ENCODE data around the gene ARL17A. TPM values are rescaled to one million over a fixed set of nuclear protein-coding genes. Genes with fewer than 3 reads are reported as not detected.
"Not testable (repeated sequence)": the region's sequence is repeated elsewhere in the genome, so short reads cannot be mapped to it uniquely, and the experiment has no call there.

Gene ARL17A
- 22.4 to 23.5 TPM (median 23.4 TPM) in 3 replicates for total RNA-seq

DNA sequence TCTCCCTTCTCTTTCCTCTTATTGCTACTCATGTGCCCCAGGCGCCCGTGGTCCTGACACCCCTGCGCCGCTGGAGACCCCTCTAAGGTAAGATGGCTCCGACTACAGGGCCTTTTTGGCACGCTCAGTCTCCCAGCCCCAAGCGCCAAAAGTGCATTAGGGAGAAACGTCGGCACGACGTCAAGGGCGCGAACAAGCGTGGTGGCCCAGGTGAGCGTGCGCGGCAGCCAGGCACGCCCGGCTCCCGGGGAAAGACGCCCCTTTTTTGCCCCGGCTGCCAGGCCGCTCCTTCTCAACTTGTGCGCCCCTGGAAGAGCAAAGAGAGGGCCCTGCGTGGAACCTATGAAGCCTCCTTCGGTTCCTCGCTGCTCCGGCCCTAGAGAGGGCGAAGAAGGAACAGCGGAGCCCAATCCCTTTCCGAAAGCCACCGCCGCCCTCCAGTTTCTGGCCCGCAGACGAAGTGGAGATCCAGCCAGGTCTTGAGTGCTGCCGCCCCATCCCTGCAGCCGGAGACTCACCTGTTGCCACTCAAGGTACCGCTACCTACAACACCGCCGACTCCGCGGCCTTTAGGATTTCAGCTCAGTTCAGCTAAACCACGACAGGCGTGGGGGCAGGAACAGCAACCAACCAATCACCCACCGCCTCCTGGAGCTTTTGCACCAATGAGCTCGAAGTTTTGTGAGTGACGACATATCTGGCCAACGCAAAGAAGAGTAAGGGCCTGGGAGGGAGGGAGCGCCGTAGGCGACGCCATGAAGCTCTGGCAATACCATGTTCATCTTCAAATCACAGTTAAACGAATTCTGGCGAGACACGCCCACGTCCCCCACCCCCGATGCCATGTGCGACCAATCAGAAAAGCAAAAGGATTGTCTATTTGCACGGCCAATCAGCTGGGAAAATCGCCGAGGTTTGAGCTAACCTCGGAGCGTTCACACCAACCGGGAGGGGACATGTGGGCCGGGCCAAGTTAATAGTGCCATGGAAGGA is at the start of gene ARL17A:
Gene ARL17A (minus strand): TSS at position 609 of the 993 bp plus-strand sequence. CDS start 3,369 bp downstream, outside the sequence.
- peak within 1 kb of the TSS; percentile 55 for H3K4me3 Mint-ChIP-seq
- peak; percentile 22 to 71 for DNase-seq (ENCODE audit: low spot score in 2 of 2, unreplicated experiment in 2 of 2)
- not testable (repeated sequence) for H3K4me1 Mint-ChIP-seq

DNA sequence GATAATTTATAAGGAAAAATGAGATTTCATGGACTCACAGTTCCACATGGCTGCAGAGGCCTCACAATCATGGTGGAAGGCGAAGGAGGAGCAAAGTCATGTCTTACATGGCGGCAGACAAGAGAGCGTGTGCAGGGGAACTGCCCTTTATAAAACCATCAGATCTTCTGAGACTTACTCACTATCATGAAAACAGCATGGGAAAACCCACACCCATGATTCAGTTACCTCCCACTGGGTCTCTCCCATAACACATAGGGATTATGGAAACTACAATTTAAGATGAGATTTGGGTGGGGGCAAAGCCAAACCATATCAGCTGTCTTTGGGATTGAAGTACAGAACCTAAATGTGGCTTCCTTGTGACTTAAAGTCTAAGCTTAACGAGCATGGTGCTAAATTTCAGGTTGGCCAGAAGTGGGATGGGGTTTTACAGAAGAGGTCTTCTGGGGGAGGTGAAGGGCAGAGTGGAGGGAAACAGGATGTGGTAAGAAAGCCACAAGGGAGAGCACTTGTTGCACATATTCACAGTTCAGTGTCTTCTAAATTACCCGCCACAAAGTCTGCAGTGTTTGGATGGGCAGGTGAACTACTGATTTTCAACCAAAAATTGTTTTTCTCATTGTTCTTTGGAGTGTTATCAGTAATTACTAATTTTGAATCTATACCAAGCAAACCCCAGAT is 49.4 kb upstream of the ARL17A start:
- H3K4me1 Mint-ChIP-seq; H3K36me3 Mint-ChIP-seq; H3K27me3 Mint-ChIP-seq (ENCODE audit: low read depth); H3K4me3 Mint-ChIP-seq; DNase-seq (ENCODE audit: low spot score in 2 of 2, unreplicated experiment in 2 of 2); H3K27ac Mint-ChIP-seq; H3K9me3 Mint-ChIP-seq: not testable (repeated sequence)

More for the DNA sequence above, at the start of gene ARL17A:
- not testable (repeated sequence) for H3K27ac Mint-ChIP-seq; H3K36me3 Mint-ChIP-seq; H3K9me3 Mint-ChIP-seq; H3K27me3 Mint-ChIP-seq (ENCODE audit: low read depth)

- DNase-seq (ENCODE audit: low spot score in 2 of 2, unreplicated experiment in 2 of 2); H3K27ac Mint-ChIP-seq; H3K36me3 Mint-ChIP-seq; H3K4me3 Mint-ChIP-seq; H3K9me3 Mint-ChIP-seq; H3K27me3 Mint-ChIP-seq (ENCODE audit: low read depth); H3K4me1 Mint-ChIP-seq: not testable (repeated sequence)
These were observed 48.0 kb upstream of the ARL17A start for GRCh38 chr17:46627452-46627851.

- H3K36me3 Mint-ChIP-seq; H3K4me3 Mint-ChIP-seq; DNase-seq (ENCODE audit: low spot score in 2 of 2, unreplicated experiment in 2 of 2); H3K9me3 Mint-ChIP-seq; H3K4me1 Mint-ChIP-seq; H3K27me3 Mint-ChIP-seq (ENCODE audit: low read depth); H3K27ac Mint-ChIP-seq: not testable (repeated sequence)
These were observed 45.2 kb upstream of the ARL17A start for GRCh38 chr17:46624726-46625125.

DNA sequence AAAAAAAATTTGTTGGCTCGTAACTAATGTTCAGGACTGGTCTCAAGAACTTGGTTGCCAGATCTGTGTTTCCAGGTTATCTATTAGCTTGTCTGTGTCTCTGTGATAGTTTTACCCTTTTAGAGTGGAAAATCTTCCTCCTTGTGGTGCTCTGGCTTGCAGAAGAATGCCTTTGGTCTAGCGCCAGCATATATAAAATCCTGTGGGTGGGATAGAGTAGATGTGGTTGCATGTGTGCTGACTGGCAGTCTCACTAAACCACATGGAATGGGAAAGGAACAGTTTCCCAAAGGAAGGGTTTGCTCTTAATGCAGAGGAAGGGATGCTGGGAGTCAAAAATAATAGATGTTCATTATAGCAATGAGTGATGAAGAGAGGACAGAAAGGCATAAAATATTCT is 44.3 kb upstream of the ARL17A start:
- H3K9me3 Mint-ChIP-seq; H3K4me1 Mint-ChIP-seq; H3K27ac Mint-ChIP-seq; H3K27me3 Mint-ChIP-seq (ENCODE audit: low read depth); H3K36me3 Mint-ChIP-seq; DNase-seq (ENCODE audit: low spot score in 2 of 2, unreplicated experiment in 2 of 2); H3K4me3 Mint-ChIP-seq: not testable (repeated sequence)

- not testable (repeated sequence) for H3K9me3 Mint-ChIP-seq; H3K36me3 Mint-ChIP-seq; H3K27me3 Mint-ChIP-seq (ENCODE audit: low read depth); H3K4me3 Mint-ChIP-seq; H3K4me1 Mint-ChIP-seq; H3K27ac Mint-ChIP-seq; DNase-seq (ENCODE audit: low spot score in 2 of 2, unreplicated experiment in 2 of 2)
These were observed 39.5 kb upstream of the ARL17A start for GRCh38 chr17:46618975-46619374.

GRCh38 chr17:46617121-46617520 is 37.6 kb upstream of the ARL17A start:
- not testable (repeated sequence) for H3K27ac Mint-ChIP-seq; H3K9me3 Mint-ChIP-seq; H3K36me3 Mint-ChIP-seq; H3K4me3 Mint-ChIP-seq; H3K4me1 Mint-ChIP-seq; H3K27me3 Mint-ChIP-seq (ENCODE audit: low read depth); DNase-seq (ENCODE audit: low spot score in 2 of 2, unreplicated experiment in 2 of 2)

- not testable (repeated sequence) for H3K27ac Mint-ChIP-seq; H3K27me3 Mint-ChIP-seq (ENCODE audit: low read depth); H3K4me3 Mint-ChIP-seq; H3K36me3 Mint-ChIP-seq; DNase-seq (ENCODE audit: low spot score in 2 of 2, unreplicated experiment in 2 of 2); H3K9me3 Mint-ChIP-seq; H3K4me1 Mint-ChIP-seq
These were observed 34.4 kb upstream of the ARL17A start for GRCh38 chr17:46613876-46614275.

DNA sequence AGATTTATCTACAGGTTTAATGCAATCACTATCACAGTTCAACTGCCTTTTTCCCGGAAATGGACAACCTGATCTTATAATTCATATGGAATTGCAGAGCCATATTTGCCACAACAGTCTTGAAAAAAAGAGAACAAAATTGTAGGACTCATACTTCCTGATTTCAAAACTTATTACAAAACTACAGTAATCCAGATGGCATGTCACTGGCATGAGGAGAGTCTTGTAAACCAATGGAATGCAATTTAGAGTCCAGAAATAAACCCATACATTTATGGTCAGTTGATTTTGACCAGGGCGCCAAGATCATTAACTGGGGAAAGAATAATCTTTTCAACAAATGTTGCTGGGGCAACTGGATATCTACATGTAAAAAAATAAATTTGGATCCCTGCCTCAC is 31.8 kb upstream of the ARL17A start:
- H3K27me3 Mint-ChIP-seq (ENCODE audit: low read depth); H3K27ac Mint-ChIP-seq; H3K4me3 Mint-ChIP-seq; DNase-seq (ENCODE audit: low spot score in 2 of 2, unreplicated experiment in 2 of 2); H3K36me3 Mint-ChIP-seq; H3K4me1 Mint-ChIP-seq; H3K9me3 Mint-ChIP-seq: not testable (repeated sequence)

DNA sequence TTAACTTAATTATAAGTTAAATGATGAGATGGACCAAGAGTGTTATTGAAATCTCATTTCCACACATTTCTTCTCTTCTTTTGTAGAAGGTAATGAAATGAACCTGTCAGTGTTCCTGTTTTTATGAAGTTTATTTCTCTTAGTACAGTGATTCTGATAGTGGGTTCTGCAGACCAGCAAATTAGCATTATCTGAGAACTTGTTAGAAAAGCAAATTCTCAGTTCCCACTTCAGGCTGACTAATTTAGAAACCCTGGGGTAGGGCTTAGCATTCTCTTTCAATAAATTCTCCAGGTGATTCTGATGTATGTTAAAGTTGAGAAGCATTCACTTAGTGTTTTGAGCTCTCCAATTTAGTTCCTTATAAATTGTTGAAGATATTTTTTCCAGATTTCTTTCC is 23.6 kb upstream of the ARL17A start:
- H3K4me1 Mint-ChIP-seq; H3K9me3 Mint-ChIP-seq; H3K27ac Mint-ChIP-seq; H3K36me3 Mint-ChIP-seq; DNase-seq (ENCODE audit: low spot score in 2 of 2, unreplicated experiment in 2 of 2); H3K4me3 Mint-ChIP-seq; H3K27me3 Mint-ChIP-seq (ENCODE audit: low read depth): not testable (repeated sequence)

DNA sequence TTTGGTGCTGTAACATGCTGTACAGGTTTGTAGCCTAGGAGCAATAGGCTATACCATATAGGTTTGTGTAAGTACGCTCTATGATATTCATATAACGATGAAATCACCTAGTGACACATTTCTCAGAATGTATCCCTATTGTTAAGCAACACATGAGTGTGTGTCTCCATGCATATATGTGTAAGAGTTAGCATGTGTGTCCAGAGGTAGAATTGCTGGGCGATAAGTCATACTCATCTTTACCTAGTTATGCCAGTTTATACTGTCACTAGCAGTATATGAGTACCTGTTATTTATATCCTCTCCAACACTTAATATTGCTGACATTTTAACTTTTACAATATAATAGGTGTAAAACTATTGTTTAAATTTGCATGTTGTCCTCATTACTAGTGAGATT is 21.3 kb upstream of the ARL17A start:
- DNase-seq (ENCODE audit: low spot score in 2 of 2, unreplicated experiment in 2 of 2); H3K4me1 Mint-ChIP-seq; H3K36me3 Mint-ChIP-seq; H3K9me3 Mint-ChIP-seq; H3K4me3 Mint-ChIP-seq; H3K27me3 Mint-ChIP-seq (ENCODE audit: low read depth); H3K27ac Mint-ChIP-seq: not testable (repeated sequence)

DNA sequence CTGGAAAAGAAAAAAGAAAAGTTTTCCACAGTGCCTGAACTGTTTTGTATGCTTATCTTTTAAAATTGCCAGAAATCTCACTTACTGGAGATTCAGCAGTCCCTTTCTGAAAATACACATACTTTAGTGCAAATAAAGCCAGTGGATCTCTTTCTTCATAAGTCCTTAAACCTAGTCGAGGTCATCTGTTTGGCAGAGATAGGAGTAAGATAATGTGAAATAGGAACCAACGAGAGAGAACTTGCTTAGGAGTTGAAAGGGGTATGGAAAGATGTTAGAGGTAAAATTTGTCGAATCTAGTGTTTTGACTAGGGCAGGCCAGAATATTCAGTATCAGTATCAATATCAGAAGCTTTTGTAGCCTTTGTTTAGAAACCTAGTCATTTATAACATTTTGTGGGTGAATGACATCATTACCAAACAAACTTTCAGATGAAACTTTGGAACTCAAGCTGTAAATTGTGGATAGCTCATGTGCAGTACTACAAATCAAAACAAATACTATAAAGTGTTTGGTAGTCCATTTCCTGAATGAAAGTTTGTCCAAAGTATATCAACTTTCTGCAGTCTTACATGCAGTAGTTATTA is 18.9 kb upstream of the ARL17A start:
- H3K4me3 Mint-ChIP-seq; H3K27me3 Mint-ChIP-seq (ENCODE audit: low read depth); H3K36me3 Mint-ChIP-seq; H3K4me1 Mint-ChIP-seq; H3K9me3 Mint-ChIP-seq; DNase-seq (ENCODE audit: low spot score in 2 of 2, unreplicated experiment in 2 of 2); H3K27ac Mint-ChIP-seq: not testable (repeated sequence)

DNA sequence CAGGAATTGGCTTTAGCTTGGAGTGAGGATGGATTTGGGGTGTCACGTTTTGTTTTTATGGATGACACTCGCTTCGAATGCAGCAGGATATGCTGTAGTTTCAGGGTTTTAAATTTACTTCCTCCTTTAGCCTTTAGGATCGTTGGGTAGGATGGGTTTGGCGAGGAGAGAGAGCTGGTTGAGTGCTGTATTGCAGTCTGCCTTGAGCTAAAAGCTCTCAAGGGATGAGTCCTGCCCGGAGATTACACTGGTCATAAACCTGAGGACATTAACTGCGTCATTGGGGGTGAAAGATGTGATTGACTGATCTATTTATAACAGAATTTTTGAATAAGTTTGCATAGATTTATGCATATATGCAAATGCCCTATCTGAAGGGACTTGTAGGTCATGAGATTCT is 11.8 kb upstream of the ARL17A start:
- H3K4me3 Mint-ChIP-seq; H3K27me3 Mint-ChIP-seq (ENCODE audit: low read depth); H3K4me1 Mint-ChIP-seq; H3K36me3 Mint-ChIP-seq; H3K9me3 Mint-ChIP-seq; H3K27ac Mint-ChIP-seq; DNase-seq (ENCODE audit: low spot score in 2 of 2, unreplicated experiment in 2 of 2): not testable (repeated sequence)
